CD4-positive, alpha-beta T cell treated with Interleukin-1 beta for 1 hour (primary cell): Measurements from ENCODE around the gene KCNIP3.

Experiments
- DNase-seq, 2 donors: peaks; one replicate each; pipeline ENCODE4 v3.0.0-alpha.2; 2020 to 2022

KCNIP3 gene

DNA sequence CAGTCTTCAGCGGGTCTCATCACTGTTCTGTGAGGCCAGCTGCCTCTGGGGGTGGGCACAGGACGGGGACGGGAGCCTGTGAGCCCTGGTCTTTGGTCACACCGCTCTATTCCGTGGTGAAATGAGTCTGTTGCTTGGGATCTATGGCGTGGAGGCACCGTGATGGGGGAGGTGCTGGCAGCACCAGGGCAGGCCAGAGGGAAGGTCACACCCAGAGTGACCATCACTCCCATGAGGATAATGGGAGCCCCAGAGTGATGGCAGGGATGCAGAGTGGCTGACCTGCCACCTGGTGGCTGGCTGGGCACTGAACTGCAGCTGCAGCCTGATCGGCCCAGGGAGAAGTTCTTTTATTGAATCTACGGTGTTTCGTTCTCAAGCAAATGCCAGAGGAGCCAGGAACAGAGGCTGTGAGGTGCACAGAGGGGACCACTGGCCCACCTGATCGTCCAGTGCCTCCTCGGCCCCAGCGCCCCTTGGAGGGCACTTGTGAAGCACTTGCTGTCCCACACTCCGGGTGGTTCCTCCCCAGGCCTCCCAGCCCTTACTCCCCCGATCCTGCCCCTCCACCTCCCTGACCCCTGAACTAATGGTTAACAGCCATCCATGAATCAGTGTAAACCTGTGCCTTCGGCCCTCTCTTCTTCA is 17.9 kb downstream of the KCNIP3 start:
- DNase-seq = no peak

GRCh38 chr2:95315801-95316411 is 18.8 kb downstream of the KCNIP3 start:
- no peak for DNase-seq

DNA sequence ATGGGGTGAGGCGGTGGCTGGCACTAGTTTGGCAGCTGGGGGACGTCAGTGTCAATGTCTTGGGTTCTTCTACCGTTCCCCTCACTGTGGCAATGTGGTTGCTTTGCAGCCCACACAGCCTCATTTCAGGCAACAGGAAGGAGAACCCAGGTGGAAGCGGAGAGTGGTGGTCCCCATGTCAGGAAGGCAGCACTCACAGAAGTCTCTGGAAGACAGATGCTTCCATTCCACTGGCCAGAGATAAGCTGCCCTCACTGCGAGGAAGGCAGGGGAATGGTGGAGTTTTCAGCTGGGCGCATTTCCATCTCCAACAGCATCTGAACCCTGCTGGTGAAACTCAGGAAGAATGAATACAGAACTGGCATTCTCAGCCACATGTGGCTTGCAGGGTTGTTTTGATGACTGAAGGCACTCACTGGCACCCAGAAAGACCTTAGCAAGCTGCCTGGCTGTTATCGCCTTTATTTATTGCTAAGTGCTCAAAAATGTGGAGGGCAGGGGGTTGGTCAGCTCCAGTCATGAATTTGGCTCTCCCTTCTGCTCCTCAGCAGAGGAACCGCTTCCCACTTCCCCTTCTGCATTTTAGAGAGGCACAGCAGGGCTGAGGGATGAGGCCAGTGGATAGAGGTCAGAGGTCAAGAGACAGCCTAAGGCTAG is 19.4 kb downstream of the KCNIP3 start:
- no peak for DNase-seq

DNA sequence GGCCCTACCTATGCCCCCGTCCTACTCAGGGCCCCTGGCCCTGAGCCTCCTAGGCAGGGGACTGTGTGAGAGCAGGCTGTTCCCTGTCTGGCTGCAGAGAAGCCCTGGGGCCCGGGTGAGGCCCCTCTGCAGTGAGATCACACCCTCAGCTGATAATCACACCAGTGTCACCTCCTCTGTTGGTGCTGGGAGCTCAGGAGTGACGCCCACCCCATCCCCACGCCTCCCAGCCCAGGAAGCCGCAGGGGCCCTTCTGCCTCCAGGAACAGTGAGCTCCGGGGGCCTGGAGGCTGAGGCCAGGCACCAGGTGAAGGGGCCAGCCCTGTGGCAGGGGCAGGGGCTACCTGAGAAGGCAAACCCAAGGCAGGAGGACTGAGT is 20.0 kb downstream of the KCNIP3 start:
- no peak for DNase-seq

DNA sequence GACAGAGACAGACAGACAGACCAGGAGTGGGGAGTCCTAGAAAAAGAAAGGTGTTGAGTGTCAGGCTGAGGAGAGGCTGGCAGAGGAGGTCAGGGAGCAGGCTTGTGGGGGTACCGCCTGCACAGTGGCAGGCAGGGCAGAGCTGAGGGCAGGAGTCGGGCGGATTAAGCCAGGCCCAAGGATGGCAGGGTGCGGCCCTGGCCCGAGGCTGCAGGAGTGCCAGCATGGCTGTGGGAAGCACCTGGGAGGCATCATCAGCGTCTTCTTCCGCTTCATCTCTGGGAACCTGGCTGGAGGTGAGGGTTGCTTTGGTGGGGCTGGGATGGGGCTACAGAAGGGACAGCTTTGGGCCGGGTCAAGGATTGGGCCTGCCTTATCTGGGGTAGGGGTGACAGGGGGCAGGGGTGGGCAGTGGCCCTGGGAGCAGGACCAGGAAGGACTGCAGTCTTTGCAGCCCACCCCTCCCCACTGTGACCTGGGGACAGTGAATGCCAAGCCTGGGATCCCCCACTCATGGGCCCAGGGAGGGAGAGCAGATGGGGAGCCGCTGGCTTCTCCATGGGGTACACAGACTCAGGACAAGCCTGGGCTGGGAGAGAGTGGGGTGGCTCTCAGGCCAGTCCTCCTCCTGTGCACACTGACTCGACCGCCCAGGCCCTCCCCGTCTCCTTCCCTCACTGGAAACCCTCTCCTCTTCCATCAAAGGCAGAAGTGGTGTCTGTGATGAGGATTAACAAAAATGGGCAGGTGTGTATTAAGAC is 20.7 kb downstream of the KCNIP3 start:
- no peak for DNase-seq

DNA sequence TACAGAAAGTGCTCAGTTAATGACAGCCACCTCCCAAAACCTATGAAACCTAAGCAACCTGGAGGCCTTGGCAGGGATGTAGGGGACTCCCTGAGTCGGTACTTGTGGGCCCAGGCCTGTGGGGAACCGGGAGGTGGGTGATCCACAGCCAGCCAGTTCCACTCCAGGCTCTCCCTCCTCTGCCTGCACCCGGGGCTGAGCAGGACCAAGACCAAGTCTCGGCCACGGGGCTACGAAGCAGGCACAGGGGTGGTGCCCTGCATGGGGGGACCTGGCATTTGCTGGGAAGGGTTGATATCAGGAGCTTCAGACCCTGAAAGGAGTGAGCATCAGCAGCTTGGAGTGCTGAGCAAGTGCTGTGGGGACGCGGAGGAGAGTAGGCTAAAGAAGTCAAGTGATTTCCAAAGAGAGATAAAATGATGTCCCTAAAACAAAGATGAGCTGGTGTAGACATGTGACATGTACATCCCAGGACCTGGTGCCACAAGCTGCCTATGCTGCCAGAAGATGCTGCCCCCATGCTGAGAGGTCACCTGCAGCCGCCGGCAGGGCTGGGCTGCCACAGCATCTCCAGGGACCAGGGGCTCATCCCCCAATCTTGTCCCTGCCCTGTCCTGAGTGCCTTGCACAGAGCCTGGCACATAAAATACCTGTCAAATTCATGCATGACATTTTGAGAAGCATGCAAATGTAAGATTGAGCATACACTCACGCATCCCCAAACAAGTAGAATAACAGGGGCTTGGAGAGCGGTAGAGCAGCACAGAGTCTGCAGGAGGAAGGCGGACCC is 21.5 kb downstream of the KCNIP3 start:
- no peak for DNase-seq

DNA sequence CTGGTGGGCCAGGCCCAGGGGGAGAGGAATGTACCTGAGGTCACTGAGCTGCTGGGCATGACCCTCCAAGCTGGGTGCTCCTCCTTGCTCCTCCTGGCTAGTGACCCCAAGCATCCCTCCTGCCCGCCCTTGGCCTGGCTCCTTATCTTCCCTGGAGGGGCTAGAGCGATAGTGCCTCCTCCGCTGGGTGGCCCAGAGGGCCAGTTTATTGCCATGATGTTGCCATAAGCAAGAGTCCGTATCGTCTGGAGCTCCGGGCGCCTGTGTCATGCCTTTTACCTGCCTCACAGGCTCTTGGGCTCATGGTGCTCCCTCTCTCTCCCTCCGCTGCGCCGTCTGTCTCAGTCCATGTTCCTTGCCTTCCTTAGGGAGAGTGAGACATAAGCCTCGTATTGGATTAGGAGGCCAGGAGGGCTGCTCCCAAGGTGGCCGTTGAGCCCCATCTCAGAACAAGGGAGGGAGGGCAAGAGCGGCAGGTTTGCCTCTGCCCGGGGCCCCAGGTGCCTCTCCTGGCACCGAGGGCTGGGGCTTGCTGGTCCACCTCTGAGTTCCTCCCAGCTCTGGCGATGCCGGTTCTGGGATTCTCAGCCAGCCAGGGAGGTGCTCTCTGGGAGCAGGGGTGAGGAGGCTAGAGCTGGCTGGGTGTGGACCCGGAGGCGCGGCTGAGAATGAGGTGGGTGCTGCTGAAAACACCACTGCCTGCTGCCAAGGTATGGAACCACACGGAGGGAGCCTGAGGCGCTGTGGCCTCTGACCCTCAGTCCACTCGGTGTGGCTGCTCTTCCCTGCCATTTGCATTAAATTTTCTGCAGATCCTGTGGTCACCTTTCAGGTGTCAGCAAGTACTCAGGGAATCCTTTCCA is 22.6 kb downstream of the KCNIP3 start:
- DNase-seq = no peak

DNA sequence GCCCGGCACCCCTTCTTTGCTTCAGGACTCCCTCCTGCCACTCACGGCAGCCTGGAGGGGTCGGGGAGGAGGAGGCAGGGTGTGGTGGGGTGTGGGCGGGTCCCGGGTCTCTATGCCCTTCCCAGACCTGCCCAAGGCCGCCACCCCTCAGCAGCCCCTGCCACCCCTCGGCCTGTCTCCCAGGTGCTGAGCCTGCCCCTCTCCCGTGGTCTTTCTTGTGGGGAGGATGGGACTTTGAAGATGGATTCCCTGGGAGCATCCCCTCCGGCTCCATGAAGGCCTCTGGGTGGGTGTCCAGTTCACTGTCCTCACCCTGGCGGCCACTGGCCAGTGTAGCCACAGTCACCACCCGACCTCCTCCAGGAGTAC is 23.2 kb downstream of the KCNIP3 start:
- no peak for DNase-seq

DNA sequence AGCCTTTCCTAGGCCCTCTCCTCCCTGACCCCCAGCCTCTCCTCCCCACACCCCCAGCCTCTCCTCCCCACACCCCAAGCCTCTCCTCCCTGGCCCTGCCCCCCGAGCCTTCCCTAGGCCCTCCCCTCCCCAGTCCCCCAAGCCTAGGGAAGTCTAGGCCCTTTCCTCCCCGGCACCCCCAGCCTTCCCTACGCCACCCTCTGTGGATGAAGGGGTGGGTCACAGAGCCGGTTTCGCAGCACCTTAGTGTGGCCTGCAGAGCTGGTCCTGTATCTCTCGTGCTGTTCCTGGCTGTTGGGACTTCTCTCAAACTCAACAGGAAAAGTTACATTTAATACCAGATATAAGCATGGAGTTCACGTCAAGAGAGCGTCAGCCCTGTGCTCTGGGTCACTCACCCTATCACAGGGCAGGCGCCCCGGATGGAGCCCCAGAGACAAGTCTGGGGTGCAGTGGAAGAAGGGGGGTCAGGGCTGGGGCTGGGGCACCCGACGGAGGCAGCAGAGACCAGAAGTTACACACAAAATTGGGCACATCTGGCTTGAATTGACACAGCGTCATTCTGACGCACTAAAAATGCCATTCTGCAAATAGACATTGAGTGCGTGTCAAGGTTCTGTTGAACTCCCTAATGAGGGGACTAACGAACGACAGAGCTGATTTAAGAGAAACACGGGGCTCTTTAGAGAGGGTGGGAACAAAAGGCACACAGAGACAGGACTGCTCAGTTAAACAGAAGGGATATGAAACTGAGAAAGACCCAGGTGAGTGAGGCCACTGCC is 24.0 kb downstream of the KCNIP3 start:
- no peak for DNase-seq

DNA sequence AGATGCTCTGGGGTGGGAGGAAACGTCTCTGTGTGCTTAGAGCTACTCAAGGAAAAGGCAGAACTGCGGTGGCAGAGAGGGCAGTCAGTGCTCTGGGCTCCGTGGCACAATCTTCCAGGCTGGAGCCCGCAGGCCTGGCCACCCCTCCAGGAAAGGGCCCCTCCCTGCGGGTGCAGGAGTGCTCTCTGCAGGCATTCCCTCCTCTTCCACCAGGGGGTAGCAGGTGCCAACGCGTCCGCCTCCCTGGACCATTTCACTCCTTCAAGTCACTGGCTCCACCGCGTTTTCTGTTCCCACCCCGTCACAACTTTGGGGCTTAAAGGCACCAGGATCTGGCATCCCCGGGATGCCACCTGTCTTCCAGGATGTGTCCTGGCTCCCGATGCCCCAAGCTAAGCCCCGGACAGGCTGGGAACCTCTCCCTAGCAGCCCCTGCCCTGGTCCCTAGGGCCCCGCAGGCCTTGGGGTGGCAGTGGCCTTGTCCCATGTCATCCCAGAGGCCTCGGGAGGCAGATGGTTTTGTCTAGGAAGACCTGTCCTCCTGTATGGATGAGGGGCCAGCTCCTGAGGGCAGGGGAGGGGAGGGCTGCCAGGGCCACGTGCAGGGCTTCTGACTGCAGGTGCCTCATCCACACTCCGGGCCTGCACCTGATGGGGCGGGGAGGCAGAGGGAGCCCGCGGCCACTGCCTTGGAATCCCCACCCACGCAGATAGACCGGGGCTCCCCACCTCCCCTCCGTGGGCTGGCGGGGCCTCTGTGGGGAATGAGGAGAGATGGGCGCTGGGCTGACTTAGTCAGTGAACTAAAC is 26.4 kb downstream of the KCNIP3 start:
- no peak for DNase-seq

GRCh38 chr2:95325026-95325425 is 27.9 kb downstream of the KCNIP3 start:
- no peak for DNase-seq

GRCh38 chr2:95325590-95326432 is 28.7 kb downstream of the KCNIP3 start:
- DNase-seq = no peak

DNA sequence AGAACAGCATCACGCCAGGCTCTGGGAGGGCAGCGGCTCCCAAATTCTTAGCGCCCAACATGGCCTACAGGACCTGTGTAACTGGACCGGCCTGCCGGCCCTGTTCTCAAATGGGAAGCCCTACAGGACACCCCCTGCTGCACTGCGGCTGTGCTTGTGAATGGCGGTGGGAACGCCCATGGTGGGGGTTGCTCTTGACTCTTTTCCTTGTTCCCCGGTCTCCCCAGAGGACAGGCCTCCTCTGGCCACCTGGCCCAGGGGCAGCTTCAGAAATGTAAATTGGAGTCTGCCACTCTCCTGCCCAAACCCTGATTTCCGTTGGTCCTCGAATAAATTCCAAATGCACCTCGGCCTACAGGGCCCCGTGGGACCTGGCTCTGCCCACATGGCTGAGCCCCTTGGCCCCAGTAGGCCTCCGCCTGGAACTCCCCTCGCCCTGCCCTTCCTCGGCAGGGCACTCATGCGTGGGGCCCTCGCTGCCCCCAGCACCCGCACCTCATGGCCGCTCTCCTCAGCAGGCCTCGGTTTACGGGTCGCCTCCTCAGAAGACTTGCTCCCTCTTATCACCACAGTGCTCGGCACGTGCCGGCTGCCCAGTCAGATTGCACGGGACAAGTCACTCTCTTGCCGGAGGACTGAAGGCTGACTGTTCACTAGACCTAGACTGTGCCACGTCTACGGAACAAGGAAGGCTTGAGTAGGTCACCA is 29.4 kb downstream of the KCNIP3 start:
- DNase-seq = no peak

GRCh38 chr2:95327861-95328260 is 30.7 kb downstream of the KCNIP3 start:
- no peak for DNase-seq

DNA sequence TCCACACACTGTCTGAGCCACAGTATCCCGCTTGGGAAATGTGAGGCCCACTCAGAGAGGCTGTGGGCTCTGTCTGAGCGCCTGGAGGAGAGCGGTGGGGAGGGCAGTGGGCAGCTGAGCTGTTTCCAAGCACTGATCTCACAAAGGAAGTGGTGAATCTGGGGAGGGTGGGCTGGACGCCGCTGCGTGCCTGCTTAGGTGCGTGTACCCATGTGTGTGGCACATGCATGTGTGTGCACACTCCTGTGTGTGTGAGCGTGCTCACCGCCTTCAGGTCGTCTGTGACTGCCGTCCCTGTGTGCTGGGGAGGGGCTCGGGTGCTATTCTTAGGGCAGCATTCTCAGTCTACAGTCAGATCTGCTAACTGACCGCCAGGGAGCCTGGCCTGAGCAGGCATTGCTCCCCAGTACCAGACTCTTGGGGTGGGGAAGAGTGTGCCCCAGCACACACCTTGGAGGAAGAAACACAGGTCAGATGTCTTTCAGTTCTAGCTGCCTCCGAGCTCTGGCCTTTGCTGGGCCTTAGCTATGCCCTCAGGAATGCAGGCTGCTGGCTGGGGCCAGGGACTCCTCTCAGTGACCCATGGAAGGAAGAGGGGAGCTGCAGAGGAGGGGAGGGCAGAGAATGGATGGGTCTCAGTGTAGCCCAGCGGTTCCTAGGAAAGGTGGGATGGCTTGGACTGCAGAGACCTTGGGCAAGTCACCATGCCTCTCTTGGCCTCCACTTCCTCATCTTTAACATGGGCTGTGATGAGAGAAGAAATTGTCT is 31.4 kb downstream of the KCNIP3 start:
- no peak for DNase-seq

- no peak for DNase-seq
Observed at GRCh38 chr2:95329401-95329800, 32.3 kb downstream of the KCNIP3 start.

DNA sequence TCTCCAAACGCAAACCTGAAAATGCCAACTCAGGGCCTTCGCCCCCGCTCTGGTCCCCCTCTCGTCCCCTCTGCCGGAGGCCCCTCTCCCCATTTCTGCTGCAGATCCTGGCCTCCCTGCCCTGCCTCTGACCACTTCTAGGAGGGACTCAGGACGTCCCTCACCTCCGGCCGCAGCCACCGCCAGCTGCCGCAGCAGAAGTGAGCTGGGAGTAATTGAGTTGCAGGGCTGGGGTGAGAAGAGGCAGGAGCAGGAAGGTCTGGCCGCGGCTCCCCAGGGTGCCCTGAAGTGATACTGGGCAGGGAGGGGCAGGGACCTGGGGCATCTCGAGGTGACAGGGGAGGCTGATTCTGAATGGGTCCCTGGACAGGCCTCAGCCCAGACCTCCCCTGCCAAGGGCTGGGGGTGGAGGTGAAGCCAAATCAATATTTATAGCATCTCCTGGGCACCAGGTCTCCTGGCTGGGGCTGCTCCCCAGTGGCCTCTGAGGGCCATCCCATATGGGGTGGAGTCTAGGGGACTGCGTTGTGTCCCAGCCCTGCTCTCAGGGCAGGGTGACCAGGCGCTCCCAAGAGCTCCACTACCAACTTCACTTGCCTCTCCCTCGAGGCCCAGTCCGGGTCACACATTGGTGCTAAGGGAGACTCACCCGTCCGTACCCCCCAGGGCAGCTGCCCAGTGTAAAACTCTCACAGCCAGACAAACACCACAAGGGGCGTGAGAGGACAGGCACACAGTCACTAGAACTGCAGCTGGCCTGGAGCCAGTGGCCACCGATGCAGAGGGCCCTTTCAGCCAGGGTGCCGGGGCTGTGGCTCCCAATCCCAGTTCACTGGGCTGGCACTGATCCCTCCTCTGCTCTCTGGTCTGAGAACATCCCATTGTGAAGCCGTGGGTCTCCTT is 33.0 kb downstream of the KCNIP3 start:
- DNase-seq = no peak
